Epithelial cell of proximal tubule (primary cell): ENCODE measurements around the gene MYL3. TPM values are rescaled to one million over a fixed set of nuclear protein-coding genes. Genes with fewer than 3 reads are reported as not detected.

Source experiments
- DNase-seq: peaks from one replicate; pipeline ENCODE4 v3.0.0-alpha.2; 2011; ENCODE audit warnings: low read depth
- H3K4me3 ChIP-seq: 2 replicates; pipeline ENCODE4 v1.5.1; 2011; ENCODE audit warnings: low read depth, mild to moderate bottlenecking, low read length
- total RNA-seq: library from RNA; depleted of rRNA; stranded (reverse); fragments of >200 nt; gene quantifications from 2 replicates; pipeline ENCODE4 v1.2.3, GENCODE V29; 2015
- TF ChIP-seq, protein P1 (sequence below): conservative IDR thresholded peaks from 2 replicates; pipeline ENCODE4 v1.5.1; 2012; ENCODE audit warnings: low read depth, mild to moderate bottlenecking, low read length

MYL3 gene
- total RNA-seq, 1 donor from 2014 or later: 4.2 TPM

GRCh38 chr3:46853441-46854415 is 9.5 kb downstream of the MYL3 start:
- TF ChIP-seq, protein P1, sequence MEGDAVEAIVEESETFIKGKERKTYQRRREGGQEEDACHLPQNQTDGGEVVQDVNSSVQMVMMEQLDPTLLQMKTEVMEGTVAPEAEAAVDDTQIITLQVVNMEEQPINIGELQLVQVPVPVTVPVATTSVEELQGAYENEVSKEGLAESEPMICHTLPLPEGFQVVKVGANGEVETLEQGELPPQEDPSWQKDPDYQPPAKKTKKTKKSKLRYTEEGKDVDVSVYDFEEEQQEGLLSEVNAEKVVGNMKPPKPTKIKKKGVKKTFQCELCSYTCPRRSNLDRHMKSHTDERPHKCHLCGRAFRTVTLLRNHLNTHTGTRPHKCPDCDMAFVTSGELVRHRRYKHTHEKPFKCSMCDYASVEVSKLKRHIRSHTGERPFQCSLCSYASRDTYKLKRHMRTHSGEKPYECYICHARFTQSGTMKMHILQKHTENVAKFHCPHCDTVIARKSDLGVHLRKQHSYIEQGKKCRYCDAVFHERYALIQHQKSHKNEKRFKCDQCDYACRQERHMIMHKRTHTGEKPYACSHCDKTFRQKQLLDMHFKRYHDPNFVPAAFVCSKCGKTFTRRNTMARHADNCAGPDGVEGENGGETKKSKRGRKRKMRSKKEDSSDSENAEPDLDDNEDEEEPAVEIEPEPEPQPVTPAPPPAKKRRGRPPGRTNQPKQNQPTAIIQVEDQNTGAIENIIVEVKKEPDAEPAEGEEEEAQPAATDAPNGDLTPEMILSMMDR: no peak
- H3K4me3 ChIP-seq: no peak overlapping the region
- DNase-seq: no peak

DNA sequence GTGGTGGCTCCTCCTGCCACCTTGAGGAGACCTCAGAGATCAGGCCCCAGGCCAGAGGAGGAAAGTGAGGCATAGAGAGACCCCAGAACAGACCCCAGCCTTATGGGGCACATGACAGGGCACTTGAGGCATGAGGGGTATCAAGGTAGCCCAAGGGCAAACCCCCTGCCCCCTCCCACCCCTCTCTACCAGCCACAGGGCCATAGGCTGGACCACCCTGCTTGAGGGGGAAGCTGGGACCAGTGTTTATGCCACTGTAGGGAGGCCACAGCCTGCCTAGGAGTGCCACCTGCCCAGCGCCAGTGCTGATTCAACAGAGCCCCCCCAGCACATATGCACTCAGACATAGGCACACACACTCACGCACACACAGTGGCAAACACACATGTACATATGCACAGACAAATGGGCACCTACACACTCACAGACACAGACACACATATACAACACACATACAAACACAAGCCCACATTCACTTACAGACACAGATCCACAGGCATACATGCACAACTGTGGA is 10.3 kb downstream of the MYL3 start:
- no peak for DNase-seq
- TF ChIP-seq, protein P1: no peak

GRCh38 chr3:46852334-46852720 is 10.9 kb downstream of the MYL3 start:
- no peak for DNase-seq
- TF ChIP-seq, protein P1: no peak
- H3K4me3 ChIP-seq: no peak overlapping the region

More for the DNA sequence above, 10.3 kb downstream of the MYL3 start:
- H3K4me3 ChIP-seq: no peak overlapping the region

DNA sequence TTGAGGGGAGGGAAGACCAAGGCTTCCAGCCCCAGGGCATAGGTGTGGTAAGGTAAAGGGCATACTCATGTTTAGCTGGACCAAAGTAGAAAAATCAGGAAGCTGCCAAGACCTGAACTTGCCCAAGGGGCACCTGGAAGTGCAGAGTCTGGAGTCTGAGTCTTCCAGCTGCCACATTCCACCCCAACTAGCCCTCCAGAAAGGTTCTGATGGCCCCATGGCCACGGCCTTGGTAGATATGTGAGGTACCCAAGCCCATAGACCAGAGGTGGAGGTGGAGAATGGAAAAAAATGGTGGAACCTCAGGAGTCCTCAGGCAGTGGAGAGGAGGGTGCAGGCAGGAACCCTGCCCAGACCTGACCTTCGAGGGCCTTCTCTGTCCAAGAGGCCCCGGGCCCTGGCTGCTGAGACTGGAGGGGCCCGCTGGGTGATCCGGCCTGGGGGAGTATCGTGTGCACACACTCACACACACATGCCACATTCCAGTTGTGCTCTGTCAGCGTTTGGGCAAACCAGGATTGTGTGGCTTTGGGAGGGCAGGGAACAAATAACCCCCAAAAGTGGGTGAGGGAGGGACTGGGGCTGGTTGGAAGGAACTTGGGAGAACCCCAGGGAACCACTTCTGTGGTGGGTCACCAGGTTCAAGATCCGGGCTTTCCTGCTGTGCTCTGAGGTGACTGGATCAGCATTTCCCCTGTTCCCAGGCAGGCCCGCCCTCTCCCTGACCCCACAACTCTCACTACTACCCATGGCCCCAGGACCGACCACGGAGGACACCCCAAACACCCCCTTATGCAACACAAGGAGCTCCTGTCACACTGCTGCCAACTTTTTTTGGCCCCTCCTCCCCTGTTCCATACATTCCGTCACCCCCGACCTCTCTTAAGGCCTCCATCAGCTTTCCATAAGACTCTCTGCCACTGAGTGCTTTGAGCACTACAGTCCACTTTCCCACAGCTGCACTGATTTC is 11.6 kb downstream of the MYL3 start:
- no peak overlapping the region for H3K4me3 ChIP-seq
- TF ChIP-seq, protein P1: no peak
- no peak for DNase-seq

- no peak for DNase-seq
- TF ChIP-seq, protein P1: no peak
- no peak overlapping the region for H3K4me3 ChIP-seq
Observed at GRCh38 chr3:46850468-46850779, 12.8 kb downstream of the MYL3 start.

GRCh38 chr3:46849686-46850467 is 13.4 kb downstream of the MYL3 start:
- H3K4me3 ChIP-seq: no peak overlapping the region
- TF ChIP-seq, protein P1: no peak
- no peak for DNase-seq
